Mesenchymal stem cell (in vitro differentiated cells and primary cell): Measurements from ENCODE around the gene RRAGA. TPM values are rescaled to one million over a fixed set of nuclear protein-coding genes. Genes with fewer than 3 reads are reported as not detected.

ENCODE experiments used
- DNase-seq: peaks from one replicate; pipeline ENCODE4 v3.0.0-alpha.2; 2013
- H2AFZ ChIP-seq: one replicate; pipeline ENCODE4 v1.6.1; 2013; ENCODE audit warnings: low read depth, mild to moderate bottlenecking, control low read depth, inconsistent platforms, low read length, moderate library complexity
- H2AK5ac ChIP-seq: 2 replicates; pipeline ENCODE4 v1.6.1; 2013; ENCODE audit warnings: low read length, moderate library complexity, mild to moderate bottlenecking, inconsistent platforms; ENCODE audit not compliant: severe bottlenecking
- H2BK120ac ChIP-seq: one replicate; pipeline ENCODE4 v1.6.1; 2013; ENCODE audit warnings: low read depth, mild to moderate bottlenecking, inconsistent platforms, low read length, moderate library complexity
- H2BK12ac ChIP-seq, 2 experiments: one replicate each; pipeline ENCODE4 v1.6.1; 2013; ENCODE audit warnings: inconsistent platforms in 2 of 2, low read length in 2 of 2, mild to moderate bottlenecking in 2 of 2, moderate library complexity in 2 of 2, control low read depth in 1 of 2
- H2BK15ac ChIP-seq: one replicate; pipeline ENCODE4 v1.6.1; 2013; ENCODE audit warnings: mild to moderate bottlenecking, low read depth, inconsistent platforms; ENCODE audit not compliant: poor library complexity, severe bottlenecking
- H2BK5ac ChIP-seq: 2 replicates; pipeline ENCODE4 v1.6.1; 2013; ENCODE audit warnings: low read depth, mild to moderate bottlenecking, low read length, control low read depth, inconsistent platforms; ENCODE audit not compliant: poor library complexity, severe bottlenecking
- H3K14ac ChIP-seq, 2 experiments: one replicate each; pipeline ENCODE4 v1.6.1; 2013; ENCODE audit warnings: inconsistent platforms in 2 of 2, low read length in 2 of 2, control low read depth in 1 of 2, mild to moderate bottlenecking in 1 of 2, moderate library complexity in 1 of 2
- H3K18ac ChIP-seq, 2 experiments: one replicate each; pipeline ENCODE4 v1.6.1; 2013; ENCODE audit warnings: inconsistent platforms in 2 of 2, low read length in 2 of 2, control low read depth in 1 of 2, low read depth in 1 of 2, mild to moderate bottlenecking in 1 of 2
- H3K23ac ChIP-seq, 2 experiments: one replicate each; pipeline ENCODE4 v1.6.1; 2013; ENCODE audit warnings: inconsistent platforms in 2 of 2, low read length in 2 of 2, mild to moderate bottlenecking in 2 of 2, moderate library complexity in 2 of 2, control low read depth in 1 of 2
- H3K27ac ChIP-seq: 2 replicates; pipeline ENCODE4 v1.5.1; 2013; ENCODE audit warnings: mild to moderate bottlenecking, moderate library complexity, low read length, control low read depth, inconsistent platforms; ENCODE audit not compliant: poor library complexity, severe bottlenecking
- H3K27me3 ChIP-seq, 2 experiments: 2 replicates each; pipeline versions ENCODE4 v1.6.1 to v1.7.0; 2013; ENCODE audit warnings: low read length in 2 of 2, mild to moderate bottlenecking in 2 of 2, moderate library complexity in 2 of 2, control low read depth in 1 of 2, inconsistent platforms in 1 of 2; ENCODE audit not compliant: control insufficient read depth in 1 of 2, insufficient read depth in 1 of 2
- H3K36me3 ChIP-seq, 2 experiments: 2 replicates each; pipeline versions ENCODE4 v1.6.1 to v1.7.0; 2013; ENCODE audit warnings: low read length in 2 of 2, control low read depth in 1 of 2, inconsistent platforms in 1 of 2, low read depth in 1 of 2, mild to moderate bottlenecking in 1 of 2; ENCODE audit not compliant: insufficient read depth in 2 of 2, control insufficient read depth in 1 of 2
- H3K4ac ChIP-seq, 2 experiments: one replicate each; pipeline ENCODE4 v1.6.1; 2013; ENCODE audit warnings: inconsistent platforms in 2 of 2, low read length in 2 of 2, mild to moderate bottlenecking in 2 of 2, moderate library complexity in 2 of 2, control low read depth in 1 of 2, low read depth in 1 of 2
- H3K4me1 ChIP-seq: 2 replicates; pipeline ENCODE4 v1.6.1; 2013; ENCODE audit warnings: low read depth, low read length, control low read depth; ENCODE audit not compliant: control insufficient read depth, insufficient read depth
- H3K4me2 ChIP-seq: 2 replicates; pipeline ENCODE4 v1.6.1; 2013; ENCODE audit warnings: low read length, mild to moderate bottlenecking, inconsistent platforms; ENCODE audit not compliant: poor library complexity, severe bottlenecking
- H3K4me3 ChIP-seq, 2 experiments: 2 replicates each; pipeline versions ENCODE4 v1.5.1 to v1.7.0; 2013; ENCODE audit warnings: low read length in 2 of 2, mild to moderate bottlenecking in 2 of 2, control low read depth in 1 of 2, low read depth in 1 of 2; ENCODE audit not compliant: insufficient read depth in 1 of 2
- H3K79me1 ChIP-seq: replicated peaks from 2 replicates; pipeline ENCODE4 v1.6.1; 2013; ENCODE audit warnings: mild to moderate bottlenecking, control low read depth, low read length, inconsistent platforms; ENCODE audit not compliant: poor library complexity, severe bottlenecking
- H3K9ac ChIP-seq: 2 replicates; pipeline ENCODE4 v1.7.0; 2013; ENCODE audit warnings: mild to moderate bottlenecking, low read length, moderate library complexity
- H3K9me3 ChIP-seq: 2 replicates; pipeline ENCODE4 v1.7.0; 2013; ENCODE audit warnings: mild to moderate bottlenecking, low read length; ENCODE audit not compliant: control insufficient read depth
- H4K8ac ChIP-seq: one replicate; pipeline ENCODE4 v1.6.1; 2013; ENCODE audit warnings: inconsistent platforms, mild to moderate bottlenecking, low read length, moderate library complexity
- H4K91ac ChIP-seq: one replicate; pipeline ENCODE4 v1.6.1; 2013; ENCODE audit warnings: mild to moderate bottlenecking, low read length, inconsistent platforms
- WGBS: methylation state at CpG from one replicate; pipeline ENCODE4 v1.1.7; 2013; ENCODE audit warnings: mixed read lengths; 5-methylcytosine and 5-hydroxymethylcytosine counted together
- polyA plus RNA-seq, 2 experiments: library from polyadenylated mRNA; stranded (reverse); fragments of 200-250 nt; gene quantifications; one replicate each; pipeline ENCODE4 v1.2.3, GENCODE V29; 2013

The RRAGA gene, protein sequence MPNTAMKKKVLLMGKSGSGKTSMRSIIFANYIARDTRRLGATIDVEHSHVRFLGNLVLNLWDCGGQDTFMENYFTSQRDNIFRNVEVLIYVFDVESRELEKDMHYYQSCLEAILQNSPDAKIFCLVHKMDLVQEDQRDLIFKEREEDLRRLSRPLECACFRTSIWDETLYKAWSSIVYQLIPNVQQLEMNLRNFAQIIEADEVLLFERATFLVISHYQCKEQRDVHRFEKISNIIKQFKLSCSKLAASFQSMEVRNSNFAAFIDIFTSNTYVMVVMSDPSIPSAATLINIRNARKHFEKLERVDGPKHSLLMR
- 99.8 TPM for polyA plus RNA-seq (2013, experiment 1 of 2)
- 102 TPM for polyA plus RNA-seq (2013, experiment 2 of 2)

DNA sequence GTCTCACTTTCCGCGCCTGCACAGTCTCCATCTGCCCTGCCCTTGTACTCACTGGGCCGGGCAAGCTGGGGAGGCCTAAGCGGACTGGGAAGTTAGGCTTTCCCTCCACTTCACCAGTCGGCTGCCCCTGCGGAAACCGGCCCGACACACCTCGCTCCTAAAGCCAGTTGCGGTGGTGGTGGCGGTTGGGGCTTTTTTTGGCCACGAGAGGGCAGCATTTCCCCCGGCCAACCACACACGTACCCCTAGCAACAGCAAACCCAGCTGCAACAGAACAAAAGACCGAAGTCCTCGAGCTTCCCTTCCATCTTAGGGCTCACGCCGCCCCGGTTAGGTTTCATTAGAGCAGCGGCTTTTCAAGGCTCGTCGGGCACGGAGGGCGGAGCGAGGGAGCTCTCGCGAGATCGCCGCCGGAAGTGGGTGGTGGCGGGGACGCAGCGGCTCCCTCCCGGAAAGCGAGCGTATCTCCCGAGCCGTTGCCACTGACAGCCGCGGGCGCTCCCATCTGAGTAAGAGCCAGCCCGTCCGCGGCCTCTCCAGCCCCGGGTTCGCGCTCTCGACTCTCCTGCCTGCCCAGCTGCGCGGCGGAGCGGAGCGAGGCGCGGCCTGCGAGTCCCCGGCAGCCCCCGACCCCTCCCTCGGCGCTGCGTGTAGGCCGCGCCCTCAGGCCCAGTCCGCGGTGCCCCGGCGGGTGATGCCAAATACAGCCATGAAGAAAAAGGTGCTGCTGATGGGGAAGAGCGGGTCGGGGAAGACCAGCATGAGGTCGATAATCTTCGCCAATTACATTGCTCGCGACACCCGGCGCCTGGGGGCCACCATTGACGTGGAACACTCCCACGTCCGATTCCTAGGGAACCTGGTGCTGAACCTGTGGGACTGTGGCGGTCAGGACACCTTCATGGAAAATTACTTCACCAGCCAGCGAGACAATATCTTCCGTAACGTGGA, at the start of gene RRAGA:
TSS of gene RRAGA (plus strand) at position 462 of the 951 bp plus-strand sequence. CDS start at position 695, 233 bp downstream.
- Histone ChIP-seq H3K18ac (peak within 1 kb of the TSS; percentile 85 to 97), H2AFZ (peak within 1 kb of the TSS; percentile 99), H3K4me3 (peak within 1 kb of the TSS; percentile 88 to 89), H2AK5ac (no peak within 1 kb of the TSS), H2BK15ac (peak within 1 kb of the TSS; percentile 83), H3K23ac (peak within 1 kb of the TSS in 1 of 2 experiments; percentile 96), H3K14ac (peak within 1 kb of the TSS in 1 of 2 experiments; percentile 99), H3K4me2 (peak within 1 kb of the TSS; percentile 72), H3K4ac (peak within 1 kb of the TSS; percentile 42 to 92), H3K27me3 (no peaks in the 10 kb centered on the region), H3K27ac (peak within 1 kb of the TSS; percentile 97), H4K8ac (peak within 1 kb of the TSS; percentile 96), H2BK120ac (peak within 1 kb of the TSS; percentile 66), H3K79me1 (peaks cover 2% of the 10 kb centered on the region), H3K4me1 (peaks cover 7% of the 10 kb centered on the region), H3K9ac (peak within 1 kb of the TSS; percentile 93), H3K9me3 (no peaks in the 10 kb centered on the region), H2BK5ac (peak within 1 kb of the TSS; percentile 75), H3K36me3 (peaks cover 3 to 14% of the 10 kb centered on the region in 2 experiments), H4K91ac (peak within 1 kb of the TSS; percentile 90), H2BK12ac (peak within 1 kb of the TSS in 1 of 2 experiments; percentile 54)
- under 1% methylated on average over 70 of the region's 82 CpGs for WGBS
- peak; percentile 98 for DNase-seq

DNA sequence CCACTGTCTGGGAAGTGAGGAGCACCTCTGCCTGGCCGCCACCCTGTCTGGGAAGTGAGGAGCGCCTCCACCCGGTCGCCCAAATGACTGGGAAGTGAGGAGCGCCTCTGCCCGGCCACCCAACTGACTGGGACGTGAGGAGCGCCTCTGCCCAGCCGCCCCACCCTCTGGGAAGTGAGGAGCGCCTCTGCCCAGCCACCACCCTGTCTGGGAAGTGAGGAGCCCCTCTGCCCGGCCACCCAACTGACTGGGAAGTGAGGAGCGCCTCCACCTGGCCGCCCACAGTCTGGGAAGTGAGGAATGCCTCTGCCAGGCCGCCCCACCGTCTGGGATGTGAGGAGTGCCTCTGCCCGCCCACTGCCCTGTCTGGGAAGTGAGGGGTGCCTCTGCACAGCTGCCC, 49.1 kb upstream of the RRAGA start:
- H3K4me1 ChIP-seq = no peaks in the 10 kb centered on the region
- peaks cover 0 to 2% of the 10 kb centered on the region in 2 experiments for H3K27me3 ChIP-seq
- no peaks in the 10 kb centered on the region for H3K9me3 ChIP-seq
- no peak overlapping the region for H2BK5ac ChIP-seq
- H2BK15ac ChIP-seq = no peak overlapping the region
- no peak overlapping the region for H3K18ac ChIP-seq
- no peak overlapping the region for H2AFZ ChIP-seq
- no peak overlapping the region for H4K8ac ChIP-seq
- H3K14ac ChIP-seq = no peak overlapping the region
- H4K91ac ChIP-seq = no peak overlapping the region
- no peak overlapping the region for H3K4me2 ChIP-seq
- H3K4ac ChIP-seq = no peak overlapping the region
- WGBS = 73% methylated on average over 16 of the region's 16 CpGs
- H3K23ac ChIP-seq = no peak overlapping the region
- no peaks in the 10 kb centered on the region for H3K79me1 ChIP-seq
- H3K27ac ChIP-seq = no peak overlapping the region
- no peak overlapping the region for H2AK5ac ChIP-seq
- H3K36me3 ChIP-seq = no peaks in the 10 kb centered on the region
- no peak overlapping the region for H2BK120ac ChIP-seq
- H3K4me3 ChIP-seq = no peak overlapping the region
- no peak overlapping the region for H3K9ac ChIP-seq
- H2BK12ac ChIP-seq = no peak overlapping the region
- DNase-seq = no peak

DNA sequence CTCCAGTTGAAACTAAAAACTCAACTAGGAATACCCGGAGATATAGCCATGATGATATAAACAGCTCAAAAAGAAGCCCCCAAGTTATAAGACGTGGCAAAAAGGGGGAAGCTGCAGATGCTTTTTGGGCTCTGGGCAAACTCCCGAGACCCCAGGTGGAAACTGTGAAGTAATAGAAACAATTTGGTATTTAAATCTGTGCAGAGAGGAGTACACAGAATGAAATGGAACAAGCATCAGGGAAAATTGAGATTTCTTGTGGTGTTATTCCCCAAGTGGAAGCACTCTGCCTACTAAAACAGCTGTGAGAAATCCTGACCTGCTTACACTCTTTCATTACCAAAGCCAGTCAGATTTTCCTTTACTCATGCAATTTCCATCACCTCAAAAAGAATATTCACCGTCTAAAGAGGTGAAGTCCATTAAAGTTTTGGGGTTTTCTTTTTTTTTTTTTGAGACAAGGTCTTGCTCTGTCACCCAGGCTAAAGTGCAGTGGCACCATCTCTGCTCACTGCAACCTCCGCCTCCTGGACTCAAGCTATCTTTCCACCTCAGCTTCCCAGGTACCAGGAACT, 39.7 kb upstream of the RRAGA start:
- H3K14ac ChIP-seq = no peak overlapping the region
- no peaks in the 10 kb centered on the region for H3K79me1 ChIP-seq
- no peak overlapping the region for H3K9ac ChIP-seq
- H3K18ac ChIP-seq = no peak overlapping the region
- no peak overlapping the region for H4K8ac ChIP-seq
- no peak overlapping the region for H2BK120ac ChIP-seq
- no peak overlapping the region for H2BK12ac ChIP-seq
- no peak overlapping the region for H3K27ac ChIP-seq
- H2BK15ac ChIP-seq = no peak overlapping the region
- H3K27me3 ChIP-seq = no peaks in the 10 kb centered on the region
- H2AFZ ChIP-seq = no peak overlapping the region
- H3K4me2 ChIP-seq = no peak overlapping the region
- H4K91ac ChIP-seq = no peak overlapping the region
- no peak overlapping the region for H3K23ac ChIP-seq
- H2BK5ac ChIP-seq = no peak overlapping the region
- H3K9me3 ChIP-seq = no peaks in the 10 kb centered on the region
- no peaks in the 10 kb centered on the region for H3K36me3 ChIP-seq
- WGBS = 83% methylated on average over 4 of the region's 5 CpGs
- no peak overlapping the region for H2AK5ac ChIP-seq
- H3K4ac ChIP-seq = no peak overlapping the region
- no peaks in the 10 kb centered on the region for H3K4me1 ChIP-seq
- no peak overlapping the region for H3K4me3 ChIP-seq
- DNase-seq = no peak
